Colonic mucosa (tissue), 4 donors: Measurements from ENCODE around the gene EOLA1. TPM values are rescaled to one million over a fixed set of nuclear protein-coding genes. Genes with fewer than 3 reads are reported as not detected.

ENCODE experiments used
- DNase-seq: peaks from one replicate; pipeline ENCODE4 v3.0.0-alpha.2; 2020
- H3K27ac ChIP-seq: fragments of 200-600 bp; one replicate; pipeline ENCODE4 v1.8.0; 2021
- H3K27me3 ChIP-seq: fragments of 200-600 bp; one replicate; pipeline ENCODE4 v1.8.0; 2021
- H3K36me3 ChIP-seq: fragments of 200-600 bp; one replicate; pipeline ENCODE4 v1.8.0; 2021
- H3K4me1 ChIP-seq: fragments of 200-600 bp; one replicate; pipeline ENCODE4 v1.8.0; 2021; ENCODE audit warnings: mild to moderate bottlenecking
- H3K4me3 ChIP-seq: fragments of 200-600 bp; one replicate; pipeline ENCODE4 v1.8.0; 2021
- H3K9ac ChIP-seq, 2 donors: one replicate each; pipeline ENCODE4 v1.7.0; 2013; ENCODE audit warnings: control low read depth in 2 of 2, low read depth in 2 of 2, low read length in 2 of 2
- H3K9me3 ChIP-seq: fragments of 200-600 bp; one replicate; pipeline ENCODE4 v1.8.0; 2021
- intact Hi-C: fragments of 100-400 bp; cut with DNase I; formaldehyde crosslinking; loops from one replicate; pipeline ENCODE4 v1.14.1; 2022
- total RNA-seq, 2 donors: library from RNA; stranded (reverse); fragmentation: NEBNext Ultra II Directional in 1 of 2; extraction: Animal tissue kit (Norgen Biotek cat#: 25700) in 1 of 2; gene quantifications; one replicate each; pipeline ENCODE4 v1.2.1, GENCODE V29; 2021
- TF ChIP-seq, protein P1 (sequence below): fragments of 200-600 bp; IDR thresholded peaks from one replicate; pipeline ENCODE4 v1.8.0; 2022; ENCODE audit warnings: antibody characterized with exemption, mild to moderate bottlenecking
- donor health status: healthy.
- donor health status: DM: no; HTN: no; CAD: no.
- donor health status: DM: no; HTN: no; CAD: no.

The EOLA1 gene
- total RNA-seq, 2 donors from 2014 or later, result 27.1 to 30.9 TPM

- intact Hi-C loops, result no loop called here
Observed at GRCh38 chrX:149504226-149504914, 36.4 kb upstream of the EOLA1 start.

GRCh38 chrX:149504915-149505651 is 35.7 kb upstream of the EOLA1 start, which contains the start of gene IDS:
TSS of gene IDS (minus strand) at chrX:149505306. CDS start at chrX:149505137, 169 bp downstream.
- intact Hi-C loops, result no loop called here
- H3K36me3 ChIP-seq, result no peaks in the 10 kb centered on the region
- peak within 1 kb of the TSS; percentile 41 for H3K4me3 ChIP-seq
- H3K9me3 ChIP-seq, result no peaks in the 10 kb centered on the region
- peak; percentile 87 for DNase-seq
- TF ChIP-seq, protein P1, sequence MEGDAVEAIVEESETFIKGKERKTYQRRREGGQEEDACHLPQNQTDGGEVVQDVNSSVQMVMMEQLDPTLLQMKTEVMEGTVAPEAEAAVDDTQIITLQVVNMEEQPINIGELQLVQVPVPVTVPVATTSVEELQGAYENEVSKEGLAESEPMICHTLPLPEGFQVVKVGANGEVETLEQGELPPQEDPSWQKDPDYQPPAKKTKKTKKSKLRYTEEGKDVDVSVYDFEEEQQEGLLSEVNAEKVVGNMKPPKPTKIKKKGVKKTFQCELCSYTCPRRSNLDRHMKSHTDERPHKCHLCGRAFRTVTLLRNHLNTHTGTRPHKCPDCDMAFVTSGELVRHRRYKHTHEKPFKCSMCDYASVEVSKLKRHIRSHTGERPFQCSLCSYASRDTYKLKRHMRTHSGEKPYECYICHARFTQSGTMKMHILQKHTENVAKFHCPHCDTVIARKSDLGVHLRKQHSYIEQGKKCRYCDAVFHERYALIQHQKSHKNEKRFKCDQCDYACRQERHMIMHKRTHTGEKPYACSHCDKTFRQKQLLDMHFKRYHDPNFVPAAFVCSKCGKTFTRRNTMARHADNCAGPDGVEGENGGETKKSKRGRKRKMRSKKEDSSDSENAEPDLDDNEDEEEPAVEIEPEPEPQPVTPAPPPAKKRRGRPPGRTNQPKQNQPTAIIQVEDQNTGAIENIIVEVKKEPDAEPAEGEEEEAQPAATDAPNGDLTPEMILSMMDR, result no peak
- H3K4me1 ChIP-seq, result no peaks in the 10 kb centered on the region
- peak within 1 kb of the TSS; percentile 72 to 83 for H3K9ac ChIP-seq
- peak within 1 kb of the TSS; percentile 71 for H3K27ac ChIP-seq
- no peaks in the 10 kb centered on the region for H3K27me3 ChIP-seq

More at GRCh38 chrX:149504226-149504914, 36.4 kb upstream of the EOLA1 start:
- Histone ChIP-seq H3K36me3 (no peaks in the 10 kb centered on the region), H3K27me3 (no peaks in the 10 kb centered on the region), H3K9ac (peak overlapping the region; percentile 72 to 83), H3K27ac (peak overlapping the region; percentile 71), H3K4me1 (no peaks in the 10 kb centered on the region), H3K4me3 (peak overlapping the region; percentile 41), H3K9me3 (no peaks in the 10 kb centered on the region)
- no peak for DNase-seq
- TF ChIP-seq, protein P1, result no peak

GRCh38 chrX:149505671-149506070 is 35.1 kb upstream of the EOLA1 start:
- Histone ChIP-seq H3K27me3 (no peaks in the 10 kb centered on the region), H3K9me3 (no peaks in the 10 kb centered on the region), H3K27ac (peak overlapping the region; percentile 71), H3K36me3 (no peaks in the 10 kb centered on the region), H3K4me3 (peak overlapping the region; percentile 41), H3K9ac (peak overlapping the region in 1 of 2 donors; percentile 83), H3K4me1 (no peaks in the 10 kb centered on the region)
- intact Hi-C loops, result no loop called here
- TF ChIP-seq, protein P1, result no peak
- no peak for DNase-seq

GRCh38 chrX:149506349-149506748 is 34.5 kb upstream of the EOLA1 start:
- Histone ChIP-seq H3K9ac (no peak overlapping the region), H3K27ac (no peak overlapping the region), H3K36me3 (no peaks in the 10 kb centered on the region), H3K4me1 (no peaks in the 10 kb centered on the region), H3K4me3 (no peak overlapping the region), H3K9me3 (no peaks in the 10 kb centered on the region), H3K27me3 (no peaks in the 10 kb centered on the region)
- no peak for DNase-seq
- intact Hi-C loops, result no loop called here
- TF ChIP-seq, protein P1, result no peak

GRCh38 chrX:149508467-149508866 is 32.3 kb upstream of the EOLA1 start:
- Histone ChIP-seq H3K9ac (no peak overlapping the region), H3K36me3 (no peaks in the 10 kb centered on the region), H3K4me3 (no peak overlapping the region), H3K4me1 (no peaks in the 10 kb centered on the region), H3K27ac (no peak overlapping the region), H3K27me3 (no peaks in the 10 kb centered on the region), H3K9me3 (no peaks in the 10 kb centered on the region)
- intact Hi-C loops, result no loop called here
- DNase-seq, result no peak
- TF ChIP-seq, protein P1, result no peak
